ENCODE data around the gene EMC9.

DNA sequence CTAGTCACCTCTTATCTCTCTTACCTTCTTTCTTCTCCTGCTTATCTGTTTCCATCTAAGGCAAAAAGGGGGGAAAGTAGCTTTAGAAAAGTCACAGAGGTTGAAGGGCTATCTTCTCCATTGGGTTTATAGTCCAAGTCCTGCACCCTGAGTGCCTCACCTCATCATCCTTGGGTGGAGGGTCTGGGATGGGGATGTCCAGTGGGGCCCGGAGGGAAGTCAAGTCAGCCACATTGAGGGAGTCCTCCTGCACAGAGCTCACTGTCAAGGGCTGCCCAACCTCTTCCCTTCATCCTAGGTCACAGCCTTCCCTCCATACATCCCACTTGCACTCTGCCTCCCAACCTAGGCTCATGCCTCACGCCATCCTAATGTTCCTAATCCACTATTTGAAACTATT is 3.8 kb upstream of the EMC9 start:
- TF ChIP-seq POLR2A (IDR thresholded peaks at IDR 0.05; ENCODE audit: low read depth, low read length) (no peak), POLR2AphosphoS5 (IDR thresholded peaks at IDR 0.05; ENCODE audit: low read depth, low read length) (no peak), TAF1 (IDR thresholded peaks at IDR 0.05; ENCODE audit: low read depth, low read length) (no peak)

Measured in GM12891 (cell line).